Fibroblast of the aortic adventitia (primary cell): Measurements from ENCODE around the gene ALB. TPM values are rescaled to one million over a fixed set of nuclear protein-coding genes. Genes with fewer than 3 reads are reported as not detected.

Source experiments
- DNase-seq: peaks from one replicate; pipeline ENCODE4 v3.0.0-alpha.2; 2010; ENCODE audit warnings: low read depth
- H3K4me3 ChIP-seq: 2 replicates; pipeline ENCODE4 v1.5.1; 2011; ENCODE audit warnings: low read depth, mild to moderate bottlenecking, control low read depth, low read length, moderate library complexity
- total RNA-seq: library from RNA; depleted of rRNA; stranded (reverse); fragments of >200 nt; gene quantifications from 2 replicates; pipeline ENCODE4 v1.2.3, GENCODE V29; 2012; ENCODE audit warnings: low replicate concordance
- TF ChIP-seq, protein P1 (sequence below): IDR thresholded peaks from 2 replicates; pipeline ENCODE4 v1.5.1; 2011; ENCODE audit warnings: mild to moderate bottlenecking, low read length, control low read depth, inconsistent platforms; ENCODE audit not compliant: insufficient read depth

The ALB gene
- total RNA-seq, 1 donor: not detected

DNA sequence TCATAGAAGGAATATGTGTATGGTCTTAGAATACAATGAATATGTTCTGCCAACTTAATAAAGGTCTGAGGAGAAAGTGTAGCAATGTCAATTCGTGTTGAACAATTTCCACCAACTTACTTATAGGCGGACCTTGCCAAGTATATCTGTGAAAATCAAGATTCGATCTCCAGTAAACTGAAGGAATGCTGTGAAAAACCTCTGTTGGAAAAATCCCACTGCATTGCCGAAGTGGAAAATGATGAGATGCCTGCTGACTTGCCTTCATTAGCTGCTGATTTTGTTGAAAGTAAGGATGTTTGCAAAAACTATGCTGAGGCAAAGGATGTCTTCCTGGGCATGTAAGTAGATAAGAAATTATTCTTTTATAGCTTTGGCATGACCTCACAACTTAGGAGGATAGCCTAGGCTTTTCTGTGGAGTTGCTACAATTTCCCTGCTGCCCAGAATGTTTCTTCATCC lies 9.2 kb downstream of the ALB start:
- H3K4me3 ChIP-seq: no peak overlapping the region
- DNase-seq: no peak
- TF ChIP-seq, protein P1, sequence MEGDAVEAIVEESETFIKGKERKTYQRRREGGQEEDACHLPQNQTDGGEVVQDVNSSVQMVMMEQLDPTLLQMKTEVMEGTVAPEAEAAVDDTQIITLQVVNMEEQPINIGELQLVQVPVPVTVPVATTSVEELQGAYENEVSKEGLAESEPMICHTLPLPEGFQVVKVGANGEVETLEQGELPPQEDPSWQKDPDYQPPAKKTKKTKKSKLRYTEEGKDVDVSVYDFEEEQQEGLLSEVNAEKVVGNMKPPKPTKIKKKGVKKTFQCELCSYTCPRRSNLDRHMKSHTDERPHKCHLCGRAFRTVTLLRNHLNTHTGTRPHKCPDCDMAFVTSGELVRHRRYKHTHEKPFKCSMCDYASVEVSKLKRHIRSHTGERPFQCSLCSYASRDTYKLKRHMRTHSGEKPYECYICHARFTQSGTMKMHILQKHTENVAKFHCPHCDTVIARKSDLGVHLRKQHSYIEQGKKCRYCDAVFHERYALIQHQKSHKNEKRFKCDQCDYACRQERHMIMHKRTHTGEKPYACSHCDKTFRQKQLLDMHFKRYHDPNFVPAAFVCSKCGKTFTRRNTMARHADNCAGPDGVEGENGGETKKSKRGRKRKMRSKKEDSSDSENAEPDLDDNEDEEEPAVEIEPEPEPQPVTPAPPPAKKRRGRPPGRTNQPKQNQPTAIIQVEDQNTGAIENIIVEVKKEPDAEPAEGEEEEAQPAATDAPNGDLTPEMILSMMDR: no peak

DNA sequence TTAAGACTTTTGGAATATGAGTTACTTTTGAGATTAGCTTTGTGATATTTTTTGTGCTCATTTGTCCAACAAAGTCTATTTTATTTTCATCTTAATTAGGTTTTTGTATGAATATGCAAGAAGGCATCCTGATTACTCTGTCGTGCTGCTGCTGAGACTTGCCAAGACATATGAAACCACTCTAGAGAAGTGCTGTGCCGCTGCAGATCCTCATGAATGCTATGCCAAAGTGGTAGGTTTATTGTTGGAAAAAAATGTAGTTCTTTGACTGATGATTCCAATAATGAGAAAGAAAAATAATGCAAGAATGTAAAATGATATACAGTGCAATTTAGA lies 10.8 kb downstream of the ALB start:
- DNase-seq: no peak
- TF ChIP-seq, protein P1: no peak

DNA sequence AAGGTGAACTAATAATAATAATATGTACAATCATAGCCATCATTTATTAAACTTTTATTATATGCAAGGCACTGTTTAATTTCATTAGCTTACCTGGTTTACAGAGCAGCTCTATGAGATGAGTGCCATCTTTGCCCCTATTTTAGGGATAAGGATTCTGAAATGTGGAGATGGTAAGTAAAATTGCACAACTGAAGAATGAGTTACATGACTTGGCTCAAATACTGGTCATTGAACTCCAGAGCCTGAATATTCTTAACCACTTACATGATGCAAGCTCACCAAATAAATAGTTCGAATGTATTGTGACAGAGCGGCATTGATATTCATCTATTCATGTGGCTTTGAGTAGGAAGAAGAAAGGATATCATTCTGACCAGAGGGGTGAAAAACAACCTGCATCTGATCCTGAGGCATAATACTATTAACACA lies 11.7 kb downstream of the ALB start:
- peak; percentile 4 for DNase-seq
- H3K4me3 ChIP-seq: no peak overlapping the region
- TF ChIP-seq, protein P1: no peak

More for the DNA sequence above, 10.8 kb downstream of the ALB start:
- H3K4me3 ChIP-seq: no peak overlapping the region

DNA sequence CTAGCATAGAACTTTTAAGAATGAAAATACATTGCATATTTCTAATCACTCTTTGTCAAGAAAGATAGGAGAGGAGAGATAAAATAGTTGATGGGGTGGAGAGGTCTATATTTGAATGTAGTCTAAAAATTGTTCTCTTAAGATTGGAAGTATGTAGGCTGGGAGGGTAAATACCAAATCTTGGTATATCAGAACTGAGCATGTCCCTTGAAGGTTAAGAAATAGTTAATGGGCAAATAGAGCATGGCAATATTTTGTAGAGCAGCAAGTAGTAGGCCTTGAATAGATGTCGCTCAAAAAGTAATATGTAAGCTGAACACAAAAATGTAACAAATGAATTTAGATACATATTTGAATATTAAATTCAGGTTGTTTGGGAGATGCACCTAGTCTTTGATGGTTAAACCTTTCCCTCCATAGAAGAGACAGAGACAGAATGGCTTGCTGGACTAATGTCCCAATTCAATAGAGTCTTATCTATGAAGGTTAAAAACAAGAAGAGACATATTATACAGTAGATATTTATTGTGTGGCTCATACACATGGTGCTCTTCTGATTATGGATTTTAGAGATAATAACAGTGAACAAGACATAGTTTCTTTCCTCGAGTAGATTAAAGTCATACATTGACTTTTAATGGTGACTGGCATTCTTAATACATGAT lies 12.5 kb downstream of the ALB start:
- TF ChIP-seq, protein P1: no peak
- H3K4me3 ChIP-seq: no peak overlapping the region
- DNase-seq: no peak

DNA sequence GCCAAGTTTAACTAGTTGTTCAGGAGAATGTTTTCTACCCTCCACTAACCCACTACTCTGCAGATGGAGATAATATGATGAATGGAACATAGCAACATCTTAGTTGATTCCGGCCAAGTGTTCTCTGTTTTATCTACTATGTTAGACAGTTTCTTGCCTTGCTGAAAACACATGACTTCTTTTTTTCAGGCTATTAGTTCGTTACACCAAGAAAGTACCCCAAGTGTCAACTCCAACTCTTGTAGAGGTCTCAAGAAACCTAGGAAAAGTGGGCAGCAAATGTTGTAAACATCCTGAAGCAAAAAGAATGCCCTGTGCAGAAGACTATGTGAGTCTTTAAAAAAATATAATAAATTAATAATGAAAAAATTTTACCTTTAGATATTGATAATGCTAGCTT lies 13.3 kb downstream of the ALB start:
- H3K4me3 ChIP-seq: no peak overlapping the region
- no peak for DNase-seq
- TF ChIP-seq, protein P1: no peak

DNA sequence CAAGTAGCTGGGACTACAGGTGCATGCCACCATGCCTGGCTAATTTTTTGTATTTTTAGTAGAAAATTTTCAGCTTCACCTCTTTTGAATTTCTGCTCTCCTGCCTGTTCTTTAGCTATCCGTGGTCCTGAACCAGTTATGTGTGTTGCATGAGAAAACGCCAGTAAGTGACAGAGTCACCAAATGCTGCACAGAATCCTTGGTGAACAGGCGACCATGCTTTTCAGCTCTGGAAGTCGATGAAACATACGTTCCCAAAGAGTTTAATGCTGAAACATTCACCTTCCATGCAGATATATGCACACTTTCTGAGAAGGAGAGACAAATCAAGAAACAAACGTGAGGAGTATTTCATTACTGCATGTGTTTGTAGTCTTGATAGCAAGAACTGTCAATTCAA lies 13.9 kb downstream of the ALB start:
- TF ChIP-seq, protein P1: no peak
- H3K4me3 ChIP-seq: no peak overlapping the region
- peak; percentile 11 for DNase-seq

DNA sequence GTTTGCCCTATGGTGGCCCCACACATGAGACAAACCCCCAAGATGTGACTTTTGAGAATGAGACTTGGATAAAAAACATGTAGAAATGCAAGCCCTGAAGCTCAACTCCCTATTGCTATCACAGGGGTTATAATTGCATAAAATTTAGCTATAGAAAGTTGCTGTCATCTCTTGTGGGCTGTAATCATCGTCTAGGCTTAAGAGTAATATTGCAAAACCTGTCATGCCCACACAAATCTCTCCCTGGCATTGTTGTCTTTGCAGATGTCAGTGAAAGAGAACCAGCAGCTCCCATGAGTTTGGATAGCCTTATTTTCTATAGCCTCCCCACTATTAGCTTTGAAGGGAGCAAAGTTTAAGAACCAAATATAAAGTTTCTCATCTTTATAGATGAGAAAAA lies 14.6 kb downstream of the ALB start:
- TF ChIP-seq, protein P1: no peak
- no peak overlapping the region for H3K4me3 ChIP-seq
- DNase-seq: no peak
